ENCODE measurements around the gene MPPED1.

DNA sequence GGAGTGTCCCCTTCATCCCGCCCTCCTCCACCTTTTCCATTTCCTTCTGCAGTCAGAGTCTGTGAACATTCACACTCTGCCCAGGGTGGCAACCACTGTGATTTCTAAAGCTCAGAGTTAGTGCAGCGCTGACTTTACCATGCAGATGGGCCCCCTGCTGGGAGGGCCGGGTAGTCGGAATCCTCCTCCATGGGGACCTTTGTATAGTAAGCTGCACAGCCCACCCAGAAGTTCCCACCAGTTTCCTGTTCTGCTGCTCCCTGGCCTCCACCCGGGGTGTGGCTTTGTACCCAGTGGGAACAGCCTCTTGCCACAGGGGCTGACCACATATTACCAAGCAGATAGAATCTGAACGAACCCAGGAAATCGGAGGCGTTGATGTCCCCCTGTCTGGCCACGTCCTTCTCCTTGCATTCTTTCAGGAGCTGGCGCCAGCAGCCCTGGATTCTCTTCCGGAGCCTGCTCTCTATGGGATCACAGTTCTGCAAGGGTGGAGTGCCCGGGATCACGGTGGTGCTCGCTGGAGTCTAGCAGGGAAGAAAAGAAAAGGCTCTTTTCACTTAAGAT lies 125.3 kb downstream of the MPPED1 start:
- TF ChIP-seq CTCF (conservative IDR thresholded peaks at IDR 0.05) (no peak; the same call in 1 of the 2 replicates), ZFX (IDR thresholded peaks at IDR 0.05) (no peak)

Measured in C4-2B (cell line).